ENCODE measurements around the gene RPS4Y2. TPM values are rescaled to one million over a fixed set of nuclear protein-coding genes. Genes with fewer than 3 reads are reported as not detected.

RPS4Y2 gene
- total RNA-seq, 2 donors from 2014 or later: 0.58 TPM; not detected in 1

- no peaks in the 10 kb centered on the region for H3K4me1 Mint-ChIP-seq
- H3K27ac Mint-ChIP-seq: no peak overlapping the region
- no peaks in the 10 kb centered on the region for H3K27me3 Mint-ChIP-seq
- ATAC-seq (replicated peaks): no peak
- no peaks in the 10 kb centered on the region for H3K9me3 Mint-ChIP-seq
- H3K4me3 Mint-ChIP-seq: no peak overlapping the region
- no peaks in the 10 kb centered on the region for H3K36me3 Mint-ChIP-seq (ENCODE audit: low read depth)
These were observed 29.1 kb downstream of the RPS4Y2 start for GRCh38 chrY:20784965-20785364.

- Mint-ChIP-seq H3K4me1 (no peaks in the 10 kb centered on the region), H3K4me3 (no peak overlapping the region), H3K9me3 (no peaks in the 10 kb centered on the region), H3K27ac (no peak overlapping the region), H3K27me3 (no peaks in the 10 kb centered on the region), H3K36me3 (ENCODE audit: low read depth) (no peaks in the 10 kb centered on the region)
- no peak for ATAC-seq (replicated peaks)
These were observed 31.2 kb downstream of the RPS4Y2 start for GRCh38 chrY:20787076-20787475.

DNA sequence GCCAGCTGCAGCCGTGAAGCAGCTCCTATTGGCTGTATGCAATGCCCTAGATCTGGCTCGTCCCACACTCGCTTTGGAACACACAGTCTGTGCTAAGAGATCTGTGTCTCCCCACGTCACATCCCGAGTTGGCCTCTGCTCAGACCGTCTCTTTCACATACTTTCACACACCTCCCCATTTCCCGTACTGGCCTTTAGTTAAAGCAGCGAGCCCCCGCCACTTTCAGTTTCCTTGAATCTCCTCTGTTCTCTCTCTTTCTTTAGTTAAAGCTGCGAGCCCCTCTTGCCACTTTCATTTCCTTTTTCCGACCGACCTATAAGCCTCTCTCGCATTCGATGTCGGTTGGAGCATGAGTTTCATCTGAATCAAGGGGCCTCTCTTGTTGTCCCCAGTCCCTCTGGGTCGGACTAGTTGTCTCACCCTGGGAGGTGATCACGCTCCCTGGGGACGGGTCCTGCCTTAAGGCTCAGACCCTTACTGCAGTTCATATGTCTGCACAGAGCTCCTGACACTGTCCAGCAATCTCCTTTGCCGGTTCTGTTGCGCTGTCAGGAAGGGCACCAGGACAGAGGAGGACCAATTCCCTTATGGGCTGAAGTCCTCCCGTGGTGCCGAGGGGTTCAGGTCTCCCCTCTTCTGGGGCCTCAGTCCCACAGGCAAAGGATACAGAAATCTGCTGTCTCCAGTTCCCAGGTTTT lies 42.6 kb downstream of the RPS4Y2 start:
- H3K4me1 Mint-ChIP-seq: peaks cover 16% of the 10 kb centered on the region
- peak; percentile 87 for ATAC-seq (replicated peaks)
- H3K27me3 Mint-ChIP-seq: no peaks in the 10 kb centered on the region
- H3K36me3 Mint-ChIP-seq (ENCODE audit: low read depth): no peaks in the 10 kb centered on the region
- peak overlapping the region; percentile 78 for H3K27ac Mint-ChIP-seq
- no peaks in the 10 kb centered on the region for H3K9me3 Mint-ChIP-seq
- peak overlapping the region; percentile 79 for H3K4me3 Mint-ChIP-seq

GRCh38 chrY:20802659-20803058 lies 46.8 kb downstream of the RPS4Y2 start:
- Mint-ChIP-seq H3K4me1 (peaks cover 12% of the 10 kb centered on the region), H3K9me3 (no peaks in the 10 kb centered on the region), H3K27me3 (no peaks in the 10 kb centered on the region), H3K4me3 (no peak overlapping the region), H3K36me3 (ENCODE audit: low read depth) (no peaks in the 10 kb centered on the region), H3K27ac (no peak overlapping the region)
- no peak for ATAC-seq (replicated peaks)

- no peak for ATAC-seq (replicated peaks)
- Mint-ChIP-seq H3K27me3 (no peaks in the 10 kb centered on the region), H3K4me3 (no peak overlapping the region), H3K27ac (no peak overlapping the region), H3K4me1 (no peaks in the 10 kb centered on the region), H3K36me3 (ENCODE audit: low read depth) (no peaks in the 10 kb centered on the region), H3K9me3 (no peaks in the 10 kb centered on the region)
These were observed 50.3 kb downstream of the RPS4Y2 start for GRCh38 chrY:20806243-20806642.

GRCh38 chrY:20813459-20813858 lies 57.6 kb downstream of the RPS4Y2 start:
- peak; percentile 96 for ATAC-seq (replicated peaks)
- Mint-ChIP-seq H3K4me1 (peaks cover 9% of the 10 kb centered on the region), H3K4me3 (peak overlapping the region; percentile 38), H3K36me3 (ENCODE audit: low read depth) (no peaks in the 10 kb centered on the region), H3K27me3 (no peaks in the 10 kb centered on the region), H3K27ac (peak overlapping the region; percentile 72), H3K9me3 (no peaks in the 10 kb centered on the region)

GRCh38 chrY:20814794-20815193 lies 58.9 kb downstream of the RPS4Y2 start:
- Mint-ChIP-seq H3K9me3 (no peaks in the 10 kb centered on the region), H3K27ac (no peak overlapping the region), H3K4me3 (no peak overlapping the region), H3K36me3 (ENCODE audit: low read depth) (no peaks in the 10 kb centered on the region), H3K27me3 (no peaks in the 10 kb centered on the region), H3K4me1 (peaks cover 9% of the 10 kb centered on the region)
- ATAC-seq (replicated peaks): peak; percentile 25

DNA sequence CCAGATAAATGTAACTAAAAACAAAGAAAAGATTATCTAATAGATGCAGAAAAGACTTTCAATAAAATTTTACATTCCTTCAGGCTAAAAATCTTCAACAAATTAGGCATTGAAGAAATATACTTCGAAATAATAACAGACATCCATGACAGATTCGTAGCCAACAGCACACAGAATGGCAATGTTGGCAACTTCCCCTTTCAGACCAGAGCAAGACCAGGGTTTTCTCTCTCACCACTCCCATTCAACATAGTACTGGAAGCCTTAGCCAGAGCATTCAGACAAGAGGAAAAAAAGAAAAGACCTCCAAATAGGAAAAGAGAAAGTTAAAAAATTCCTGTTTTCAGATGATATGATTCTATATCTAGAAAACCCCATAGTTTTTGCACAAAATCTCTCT lies 61.2 kb downstream of the RPS4Y2 start:
- Mint-ChIP-seq H3K27me3 (no peaks in the 10 kb centered on the region), H3K27ac (no peak overlapping the region), H3K4me3 (no peak overlapping the region), H3K4me1 (peaks cover 9% of the 10 kb centered on the region), H3K36me3 (ENCODE audit: low read depth) (no peaks in the 10 kb centered on the region), H3K9me3 (no peaks in the 10 kb centered on the region)
- ATAC-seq (replicated peaks): no peak

Other genes starting within 250 kb of the RPS4Y2 start
- gene EIF1AY, start 180.3 kb upstream of the RPS4Y2 start, total RNA-seq: 10 to 100 TPM; 50.4 to 66.1 TPM